ENCODE results near the gene BFSP1.

Gene BFSP1

GRCh38 chr20:17482536-17482935 lies 48.6 kb downstream of the BFSP1 start:
- DNase-seq (ENCODE audit: low read depth in 1 of 2, low spot score in 1 of 2), result no peak
- Histone ChIP-seq H3K27me3 (ENCODE audit: insufficient read depth, poor library complexity, severe bottlenecking) (peaks cover 2% of the 10 kb centered on the region), H3K27ac (replicated peaks) (no peak overlapping the region), H3K4me3 (replicated peaks; ENCODE audit: insufficient read depth, low read length) (no peak overlapping the region)
- TF ChIP-seq, protein P1, sequence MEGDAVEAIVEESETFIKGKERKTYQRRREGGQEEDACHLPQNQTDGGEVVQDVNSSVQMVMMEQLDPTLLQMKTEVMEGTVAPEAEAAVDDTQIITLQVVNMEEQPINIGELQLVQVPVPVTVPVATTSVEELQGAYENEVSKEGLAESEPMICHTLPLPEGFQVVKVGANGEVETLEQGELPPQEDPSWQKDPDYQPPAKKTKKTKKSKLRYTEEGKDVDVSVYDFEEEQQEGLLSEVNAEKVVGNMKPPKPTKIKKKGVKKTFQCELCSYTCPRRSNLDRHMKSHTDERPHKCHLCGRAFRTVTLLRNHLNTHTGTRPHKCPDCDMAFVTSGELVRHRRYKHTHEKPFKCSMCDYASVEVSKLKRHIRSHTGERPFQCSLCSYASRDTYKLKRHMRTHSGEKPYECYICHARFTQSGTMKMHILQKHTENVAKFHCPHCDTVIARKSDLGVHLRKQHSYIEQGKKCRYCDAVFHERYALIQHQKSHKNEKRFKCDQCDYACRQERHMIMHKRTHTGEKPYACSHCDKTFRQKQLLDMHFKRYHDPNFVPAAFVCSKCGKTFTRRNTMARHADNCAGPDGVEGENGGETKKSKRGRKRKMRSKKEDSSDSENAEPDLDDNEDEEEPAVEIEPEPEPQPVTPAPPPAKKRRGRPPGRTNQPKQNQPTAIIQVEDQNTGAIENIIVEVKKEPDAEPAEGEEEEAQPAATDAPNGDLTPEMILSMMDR (IDR thresholded peaks at IDR 0.05; ENCODE audit: insufficient read depth, low read length), result no peak
- TF ChIP-seq SPI1 (IDR thresholded peaks at IDR 0.05; ENCODE audit: borderline replicate concordance, low read depth) (no peak), GABPA (IDR thresholded peaks at IDR 0.05; ENCODE audit: low read depth) (no peak), REST (IDR thresholded peaks at IDR 0.05; ENCODE audit: insufficient replicate concordance, low read depth) (no peak), POLR2AphosphoS5 (IDR thresholded peaks at IDR 0.05; ENCODE audit: low read depth) (no peak)

DNA sequence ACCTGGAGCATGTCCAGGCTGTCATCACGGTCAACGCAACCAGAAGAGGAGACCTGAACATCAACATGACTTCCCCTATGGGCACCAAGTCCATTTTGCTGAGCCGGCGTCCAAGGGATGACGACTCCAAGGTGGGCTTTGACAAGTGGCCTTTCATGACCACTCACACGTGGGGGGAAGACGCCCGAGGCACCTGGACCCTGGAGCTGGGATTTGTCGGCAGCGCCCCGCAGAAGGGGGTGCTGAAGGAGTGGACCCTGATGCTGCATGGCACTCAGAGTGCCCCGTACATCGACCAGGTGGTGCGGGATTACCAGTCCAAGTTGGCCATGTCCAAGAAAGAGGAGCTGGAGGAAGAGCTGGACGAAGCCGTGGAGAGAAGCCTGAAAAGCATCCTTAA lies 49.5 kb downstream of the BFSP1 start:
- H3K27ac ChIP-seq (replicated peaks), result no peak overlapping the region
- DNase-seq (ENCODE audit: low read depth in 1 of 2, low spot score in 1 of 2), result no peak
- no peak for TF ChIP-seq GABPA (IDR thresholded peaks at IDR 0.05; ENCODE audit: low read depth)
- TF ChIP-seq REST (IDR thresholded peaks at IDR 0.05; ENCODE audit: insufficient replicate concordance, low read depth), result no peak
- TF ChIP-seq POLR2AphosphoS5 (IDR thresholded peaks at IDR 0.05; ENCODE audit: low read depth), result no peak
- TF ChIP-seq, protein P1 (IDR thresholded peaks at IDR 0.05; ENCODE audit: insufficient read depth, low read length), result no peak
- no peak for TF ChIP-seq SPI1 (IDR thresholded peaks at IDR 0.05; ENCODE audit: borderline replicate concordance, low read depth)
- H3K27me3 ChIP-seq (ENCODE audit: insufficient read depth, poor library complexity, severe bottlenecking), result peaks cover 2% of the 10 kb centered on the region
- H3K4me3 ChIP-seq (replicated peaks; ENCODE audit: insufficient read depth, low read length), result no peak overlapping the region

DNA sequence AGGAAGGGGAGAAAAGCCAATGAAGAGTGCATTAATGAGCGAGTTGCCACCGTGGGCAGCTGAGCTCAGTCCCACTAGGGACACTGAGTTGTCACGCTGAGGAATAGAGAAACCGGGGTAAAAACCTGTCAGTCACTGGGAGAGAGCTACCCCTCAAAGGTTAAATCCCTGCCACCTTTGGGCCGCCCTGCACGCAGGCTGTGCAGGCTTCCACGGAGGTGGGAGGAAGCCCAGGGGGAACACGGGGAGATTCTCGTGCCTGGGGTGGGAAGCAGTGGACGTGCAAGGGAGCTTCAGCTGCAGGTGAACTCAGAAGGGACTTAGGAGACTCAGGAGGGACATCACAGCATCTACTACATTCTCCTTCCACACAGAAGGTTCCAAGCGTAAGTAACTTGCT lies 50.5 kb downstream of the BFSP1 start:
- DNase-seq (ENCODE audit: low read depth in 1 of 2, low spot score in 1 of 2), result no peak
- no peak overlapping the region for H3K4me3 ChIP-seq (replicated peaks; ENCODE audit: insufficient read depth, low read length)
- H3K27me3 ChIP-seq (ENCODE audit: insufficient read depth, poor library complexity, severe bottlenecking), result peaks cover 2% of the 10 kb centered on the region
- H3K27ac ChIP-seq (replicated peaks), result no peak overlapping the region
- TF ChIP-seq REST (IDR thresholded peaks at IDR 0.05; ENCODE audit: insufficient replicate concordance, low read depth) (no peak), POLR2AphosphoS5 (IDR thresholded peaks at IDR 0.05; ENCODE audit: low read depth) (no peak), GABPA (IDR thresholded peaks at IDR 0.05; ENCODE audit: low read depth) (no peak), SPI1 (IDR thresholded peaks at IDR 0.05; ENCODE audit: borderline replicate concordance, low read depth) (no peak)
- TF ChIP-seq, protein P1 (IDR thresholded peaks at IDR 0.05; ENCODE audit: insufficient read depth, low read length), result no peak

Data from HL-60 (cell line).